Stimulated activated naive B cell treated with anti-CD40 and anti-IgM and Interleukin-4, amounts not matched to agents 10 μg/mL and 1 μg/mL and 100 μg/mL, for 72 hours (primary cell): ENCODE measurements around the gene PIK3IP1.
"Not testable (repeated sequence)": the region's sequence is repeated elsewhere in the genome, so short reads cannot be mapped to it uniquely, and the experiment has no call there.

Experiments
- ATAC-seq, 2 donors: fragments of 150-1000 bp; cut with Tn5 transposase; replicated peaks; 2 replicates each; pipeline ENCODE4 v1.10.0; 2021; ENCODE audit warnings: moderate library complexity in 1 of 2
- DNase-seq: peaks from one replicate; pipeline ENCODE4 v3.0.0; 2021
- H3K27ac Mint-ChIP-seq: one replicate; pipeline ENCODE4 v1.8.0; 2022; ENCODE audit warnings: mild to moderate bottlenecking, mixed read lengths
- H3K27me3 Mint-ChIP-seq, 2 donors: one replicate each; pipeline ENCODE4 v1.8.0; 2022; ENCODE audit warnings: mixed read lengths in 2 of 2
- H3K36me3 Mint-ChIP-seq, 2 donors: one replicate each; pipeline ENCODE4 v1.8.0; 2022; ENCODE audit warnings: mixed read lengths in 2 of 2, mild to moderate bottlenecking in 1 of 2
- H3K4me1 Mint-ChIP-seq, 2 donors: one replicate each; pipeline ENCODE4 v1.8.0; 2022; ENCODE audit warnings: mixed read lengths in 2 of 2, mild to moderate bottlenecking in 1 of 2
- H3K4me3 Mint-ChIP-seq, 2 donors: one replicate each; pipeline ENCODE4 v1.8.0; 2022; ENCODE audit warnings: mild to moderate bottlenecking in 2 of 2, mixed read lengths in 2 of 2, moderate library complexity in 1 of 2
- H3K9me3 Mint-ChIP-seq, 2 donors: one replicate each; pipeline ENCODE4 v1.8.0; 2022; ENCODE audit warnings: mixed read lengths in 2 of 2, mild to moderate bottlenecking in 1 of 2

Gene PIK3IP1

DNA sequence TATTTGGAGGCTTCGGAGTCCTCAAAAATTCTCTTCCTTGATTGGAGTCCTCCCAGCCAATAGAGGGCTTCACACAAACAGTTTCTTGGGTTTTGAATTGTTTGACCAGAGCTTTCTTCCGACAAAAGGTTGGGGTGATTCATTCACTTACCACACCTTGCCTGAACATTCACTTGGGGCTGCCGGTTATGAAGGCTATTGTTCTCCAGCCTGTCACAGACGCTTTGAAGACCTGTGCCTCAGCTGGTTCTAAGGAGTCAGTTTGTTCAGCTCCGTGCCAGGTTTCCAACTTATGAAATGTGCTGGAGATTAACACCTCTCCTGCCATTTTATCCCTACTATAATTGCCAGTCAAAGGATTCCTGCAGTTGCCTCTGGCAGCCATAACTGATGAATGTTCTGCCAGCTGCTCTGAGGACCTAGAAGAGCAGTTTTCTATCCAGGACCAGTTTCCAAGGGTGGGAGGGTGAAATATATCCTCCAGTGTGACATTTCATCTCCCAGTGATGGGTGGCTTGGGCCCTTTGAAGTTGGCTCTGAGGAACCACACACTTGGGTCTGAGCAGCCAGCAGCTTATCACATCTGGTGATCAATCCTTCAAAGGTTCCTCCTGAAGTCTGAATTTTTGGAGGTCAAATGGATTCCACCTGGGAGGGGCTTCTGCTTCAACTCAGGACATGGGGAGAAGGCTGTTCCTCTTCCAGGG is 48.8 kb downstream of the PIK3IP1 start:
- Mint-ChIP-seq H3K4me3 (no peak overlapping the region), H3K36me3 (peaks cover 11 to 18% of the 10 kb centered on the region in 2 donors), H3K27me3 (no peaks in the 10 kb centered on the region), H3K9me3 (no peaks in the 10 kb centered on the region), H3K4me1 (peaks cover 8 to 9% of the 10 kb centered on the region in 2 donors), H3K27ac (no peak overlapping the region)
- ATAC-seq (no peak), DNase-seq (no peak)

DNA sequence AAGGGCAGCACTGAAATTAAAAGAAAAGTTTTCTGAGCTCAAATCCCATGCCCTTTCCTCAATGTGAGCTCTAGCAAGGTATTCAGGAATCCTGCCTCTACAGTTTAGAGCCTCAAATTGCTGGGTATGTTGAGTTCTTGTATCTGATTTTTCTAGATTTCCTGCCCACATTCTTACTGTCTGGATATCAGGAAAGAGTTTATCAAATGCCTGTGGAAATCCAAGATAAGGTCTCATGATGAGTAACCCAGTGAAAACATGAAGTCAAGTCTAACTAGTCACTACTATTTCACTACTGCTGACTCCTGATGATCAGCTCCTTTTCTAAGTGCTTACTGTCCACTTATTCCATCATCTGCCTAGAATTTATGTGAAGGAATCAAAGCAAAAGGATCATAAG is 50.4 kb downstream of the PIK3IP1 start:
- Mint-ChIP-seq H3K9me3 (no peaks in the 10 kb centered on the region), H3K4me1 (peaks cover 0 to 5% of the 10 kb centered on the region in 2 donors), H3K36me3 (peaks cover 11 to 18% of the 10 kb centered on the region in 2 donors), H3K27ac (no peak overlapping the region), H3K4me3 (no peak overlapping the region), H3K27me3 (no peaks in the 10 kb centered on the region)
- ATAC-seq (no peak), DNase-seq (no peak)

DNA sequence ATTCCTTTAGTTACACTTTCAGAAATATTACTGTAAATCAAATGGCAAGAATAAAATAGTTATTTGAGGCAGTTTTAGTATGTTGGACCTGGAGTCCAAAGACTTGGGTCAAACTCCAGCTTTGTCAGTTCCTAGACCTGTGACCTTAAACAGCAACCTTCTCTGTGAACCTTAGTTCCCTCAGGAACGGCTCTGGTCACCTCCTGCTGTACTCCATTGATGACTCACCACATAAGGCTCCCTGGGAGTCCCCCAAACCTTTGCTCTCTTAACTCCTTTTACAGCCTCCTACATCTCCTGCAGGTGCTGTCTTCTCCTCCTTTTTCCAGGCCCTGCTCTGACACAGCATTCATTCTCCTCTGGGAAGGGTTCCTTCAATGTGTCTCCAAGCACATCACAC is 51.1 kb downstream of the PIK3IP1 start:
- Mint-ChIP-seq H3K27me3 (no peaks in the 10 kb centered on the region), H3K9me3 (no peaks in the 10 kb centered on the region), H3K36me3 (peaks cover 11 to 18% of the 10 kb centered on the region in 2 donors), H3K4me3 (no peak overlapping the region), H3K27ac (no peak overlapping the region), H3K4me1 (peaks cover 0 to 2% of the 10 kb centered on the region in 2 donors)
- ATAC-seq (no peak), DNase-seq (no peak)

DNA sequence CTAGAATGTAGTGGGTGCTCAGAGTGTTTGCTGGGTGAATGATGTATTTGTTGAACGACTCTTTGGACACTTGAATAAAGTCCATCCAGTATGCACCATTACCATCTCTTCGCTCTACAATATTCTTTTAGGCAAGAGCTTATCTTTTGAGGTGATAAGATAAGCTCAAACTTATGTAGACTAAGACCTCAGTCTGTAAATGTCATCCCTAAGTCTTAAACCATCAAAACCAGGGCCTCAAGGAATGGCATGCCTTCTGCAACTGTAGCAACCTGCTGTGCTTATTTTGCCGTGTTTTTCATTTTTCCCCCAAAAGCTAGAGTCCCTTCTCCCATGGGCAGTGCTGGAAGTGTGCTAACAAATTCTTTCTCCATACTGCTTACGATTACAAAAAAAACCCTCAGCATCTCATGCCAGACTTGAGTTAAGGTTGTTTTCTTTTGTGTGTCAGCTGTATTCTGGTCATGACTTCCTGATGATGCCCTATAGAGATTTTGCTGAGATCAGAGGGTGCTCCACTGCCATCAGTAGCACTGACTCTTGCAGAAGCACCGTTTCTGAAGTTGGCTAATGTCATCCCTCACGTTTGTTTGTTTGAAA is 52.4 kb downstream of the PIK3IP1 start:
- H3K4me1 Mint-ChIP-seq: peaks cover 0 to 2% of the 10 kb centered on the region in 2 donors
- DNase-seq (no peak), ATAC-seq (no peak)
- H3K9me3 Mint-ChIP-seq: no peaks in the 10 kb centered on the region
- H3K27ac Mint-ChIP-seq: no peak overlapping the region
- no peaks in the 10 kb centered on the region for H3K27me3 Mint-ChIP-seq
- peaks cover 14 to 22% of the 10 kb centered on the region in 2 donors for H3K36me3 Mint-ChIP-seq
- H3K4me3 Mint-ChIP-seq: no peak overlapping the region

DNA sequence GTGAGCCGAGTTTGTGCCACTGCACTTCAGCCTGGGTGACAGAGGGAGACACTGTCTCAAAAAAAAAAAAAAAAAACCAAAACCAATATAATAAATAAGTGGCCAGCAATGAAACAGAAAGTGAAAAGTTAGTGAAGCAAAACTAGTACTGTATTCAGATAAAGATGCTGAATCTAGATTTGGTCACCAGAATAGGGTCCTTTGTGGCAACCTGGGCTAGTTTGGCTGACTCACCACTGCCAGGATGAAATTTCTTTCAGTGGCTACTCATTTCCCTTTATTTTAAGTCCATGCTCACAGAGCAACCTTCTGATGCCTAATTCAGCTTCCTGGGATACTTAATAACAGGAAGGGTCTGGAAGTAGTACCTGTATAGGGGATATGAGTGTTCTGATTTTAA is 54.2 kb downstream of the PIK3IP1 start:
- Mint-ChIP-seq H3K36me3 (peaks cover 13 to 32% of the 10 kb centered on the region in 2 donors), H3K4me1 (peaks cover 6 to 8% of the 10 kb centered on the region in 2 donors), H3K4me3 (no peak overlapping the region), H3K9me3 (no peaks in the 10 kb centered on the region), H3K27ac (no peak overlapping the region), H3K27me3 (no peaks in the 10 kb centered on the region)
- peak; percentile 34 for ATAC-seq
- no peak for DNase-seq

DNA sequence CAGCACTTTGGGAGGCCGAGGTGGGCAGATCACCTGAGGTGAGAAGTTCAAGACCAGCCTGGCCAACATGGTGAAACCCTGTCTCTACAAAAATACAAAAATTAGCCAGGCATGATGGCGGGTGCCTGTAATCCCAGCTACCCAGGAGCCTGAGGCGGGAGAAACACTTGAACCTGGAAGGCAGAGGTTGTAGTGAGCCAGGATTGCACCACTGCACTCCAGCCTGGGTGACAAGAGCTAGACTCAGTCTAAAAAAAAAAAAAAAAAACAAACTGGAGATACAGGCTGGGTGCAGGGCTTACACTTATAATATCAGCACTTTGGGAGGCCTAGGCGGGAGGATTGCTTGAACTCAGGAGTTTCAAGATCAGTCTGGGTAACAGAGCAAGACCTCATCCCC is 56.2 kb downstream of the PIK3IP1 start:
- not testable (repeated sequence) for H3K27me3 Mint-ChIP-seq, H3K9me3 Mint-ChIP-seq, H3K4me3 Mint-ChIP-seq, ATAC-seq, H3K27ac Mint-ChIP-seq, DNase-seq
- Mint-ChIP-seq H3K36me3 (peaks cover 12 to 21% of the 10 kb centered on the region in 2 donors), H3K4me1 (peaks cover 7 to 11% of the 10 kb centered on the region in 2 donors)

DNA sequence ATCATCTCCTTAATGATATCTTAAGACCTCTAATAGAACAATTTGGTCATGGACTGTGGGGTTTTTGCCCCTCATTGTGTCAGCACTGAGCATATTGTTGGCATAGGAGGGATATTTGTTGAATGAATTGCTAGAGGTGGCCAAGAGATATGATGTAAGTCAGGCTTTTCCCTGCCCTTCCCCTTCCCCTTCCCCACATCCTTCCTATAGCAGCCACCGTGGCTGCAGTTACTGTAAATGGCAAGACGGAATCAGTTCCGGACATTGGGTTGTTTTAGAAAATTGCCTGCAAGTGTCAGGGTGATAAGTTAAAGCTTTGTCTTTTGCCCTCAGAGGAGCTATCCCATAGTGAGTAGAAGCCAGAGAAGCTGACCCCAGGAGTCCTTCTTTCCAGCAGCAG is 57.2 kb downstream of the PIK3IP1 start:
- Mint-ChIP-seq H3K36me3 (peaks cover 6 to 21% of the 10 kb centered on the region in 2 donors), H3K4me3 (no peak overlapping the region), H3K9me3 (no peaks in the 10 kb centered on the region), H3K4me1 (peaks cover 11 to 20% of the 10 kb centered on the region in 2 donors), H3K27me3 (no peaks in the 10 kb centered on the region), H3K27ac (no peak overlapping the region)
- ATAC-seq (no peak), DNase-seq (no peak)

DNA sequence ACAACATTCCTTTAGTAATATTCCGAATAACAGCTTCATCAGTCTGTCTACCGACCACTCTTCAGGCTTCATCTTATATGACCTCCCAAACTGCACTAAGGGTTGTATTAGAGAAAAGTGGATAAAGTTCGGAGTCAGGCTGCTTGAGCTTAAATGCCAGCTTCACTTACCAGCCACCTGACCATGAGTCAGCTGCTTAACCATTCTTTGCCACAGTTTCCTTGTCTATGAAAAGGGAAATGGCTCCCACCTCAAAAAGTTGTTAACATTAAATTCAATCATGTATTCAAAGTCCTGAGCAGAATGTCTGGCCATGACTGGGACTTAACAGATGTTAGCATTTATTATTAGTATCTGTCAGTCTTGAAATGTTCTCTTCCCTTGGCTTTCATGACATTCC is 59.3 kb downstream of the PIK3IP1 start:
- Mint-ChIP-seq H3K36me3 (peaks cover 6 to 18% of the 10 kb centered on the region in 2 donors), H3K9me3 (no peaks in the 10 kb centered on the region), H3K27me3 (no peaks in the 10 kb centered on the region), H3K4me3 (no peak overlapping the region), H3K27ac (peak overlapping the region; percentile 37), H3K4me1 (peaks cover 17 to 30% of the 10 kb centered on the region in 2 donors)
- DNase-seq: no peak
- no peak for ATAC-seq
